Measurements from ENCODE around the gene KLHL22.
"Not testable (repeated sequence)": the region's sequence is repeated elsewhere in the genome, so short reads cannot be mapped to it uniquely, and the experiment has no call there.

The KLHL22 gene

GRCh38 chr22:20494978-20495860, at the start of gene KLHL22:
Gene KLHL22 (minus strand): TSS chr22:20495795. CDS start chr22:20489211, 6,584 bp downstream.
- DNase-seq (ENCODE audit: low spot score), result no peak

GRCh38 chr22:20545318-20545634, 49.7 kb upstream of the KLHL22 start:
- not testable (repeated sequence) for DNase-seq (ENCODE audit: low spot score)

DNA sequence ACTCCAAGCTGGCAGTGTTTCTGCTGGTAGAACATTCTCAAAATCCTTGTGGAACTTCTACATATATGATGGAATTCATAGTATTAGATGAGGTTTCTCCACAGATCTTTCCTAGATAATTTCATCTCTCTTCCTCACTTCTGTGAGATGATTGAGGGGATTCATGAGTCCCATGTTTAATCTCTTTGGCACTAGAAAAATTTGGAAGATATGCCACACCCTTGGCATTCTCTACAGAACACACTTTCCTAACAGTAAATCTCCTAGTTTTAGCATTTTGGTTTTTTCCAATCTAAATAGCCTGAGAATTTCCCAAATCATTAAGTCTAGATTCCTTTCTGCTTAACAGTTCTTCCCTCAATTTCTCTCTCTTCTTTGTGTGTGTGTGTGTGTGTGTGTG, 47.1 kb upstream of the KLHL22 start:
- DNase-seq (ENCODE audit: low spot score), result no peak

GRCh38 chr22:20542055-20542454, 46.5 kb upstream of the KLHL22 start:
- DNase-seq (ENCODE audit: low spot score), result no peak

DNA sequence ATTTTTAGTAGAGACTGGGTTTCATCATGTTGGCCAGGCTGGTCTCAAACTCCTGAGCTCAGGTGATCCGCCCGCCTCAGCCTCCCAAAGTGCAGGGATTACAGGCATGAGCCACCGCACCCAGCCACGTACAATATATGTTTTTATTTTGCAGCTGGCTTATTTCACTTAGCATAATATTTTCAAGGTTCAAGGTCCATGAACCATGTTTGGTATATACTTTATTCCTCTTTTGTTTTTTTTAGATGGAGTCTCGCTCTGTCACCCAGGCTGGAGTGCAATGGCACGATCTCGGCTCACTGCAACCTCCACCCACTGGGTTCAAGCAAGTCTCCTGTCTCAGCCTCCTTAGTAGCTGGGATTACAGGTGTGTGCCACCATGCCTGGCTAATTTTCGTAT, 43.3 kb upstream of the KLHL22 start:
- not testable (repeated sequence) for DNase-seq (ENCODE audit: low spot score)

- no peak for DNase-seq (ENCODE audit: low spot score)
Measured at GRCh38 chr22:20537983-20538382, 42.4 kb upstream of the KLHL22 start.

DNA sequence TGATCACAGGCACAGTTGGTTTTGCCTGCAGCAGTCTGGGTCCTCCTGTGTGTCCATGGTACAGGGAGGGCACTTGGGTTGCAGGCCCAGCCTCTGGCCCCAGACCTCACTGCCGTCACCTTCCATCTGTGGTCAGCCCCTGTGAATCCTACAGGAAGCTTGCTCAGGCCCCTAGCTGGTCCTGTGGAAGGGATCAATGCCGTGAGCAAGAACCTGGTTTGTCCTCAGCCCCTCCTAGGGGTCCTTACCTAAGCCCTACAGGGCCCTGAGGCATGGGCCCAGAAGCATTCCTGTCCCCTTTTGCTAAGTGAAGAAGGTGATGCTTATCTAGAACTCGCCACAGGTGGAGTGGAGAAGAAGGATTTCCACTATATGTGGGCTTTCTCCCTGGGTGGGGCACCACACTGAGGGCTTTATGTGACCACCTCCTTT, 41.7 kb upstream of the KLHL22 start:
- no peak for DNase-seq (ENCODE audit: low spot score)

DNA sequence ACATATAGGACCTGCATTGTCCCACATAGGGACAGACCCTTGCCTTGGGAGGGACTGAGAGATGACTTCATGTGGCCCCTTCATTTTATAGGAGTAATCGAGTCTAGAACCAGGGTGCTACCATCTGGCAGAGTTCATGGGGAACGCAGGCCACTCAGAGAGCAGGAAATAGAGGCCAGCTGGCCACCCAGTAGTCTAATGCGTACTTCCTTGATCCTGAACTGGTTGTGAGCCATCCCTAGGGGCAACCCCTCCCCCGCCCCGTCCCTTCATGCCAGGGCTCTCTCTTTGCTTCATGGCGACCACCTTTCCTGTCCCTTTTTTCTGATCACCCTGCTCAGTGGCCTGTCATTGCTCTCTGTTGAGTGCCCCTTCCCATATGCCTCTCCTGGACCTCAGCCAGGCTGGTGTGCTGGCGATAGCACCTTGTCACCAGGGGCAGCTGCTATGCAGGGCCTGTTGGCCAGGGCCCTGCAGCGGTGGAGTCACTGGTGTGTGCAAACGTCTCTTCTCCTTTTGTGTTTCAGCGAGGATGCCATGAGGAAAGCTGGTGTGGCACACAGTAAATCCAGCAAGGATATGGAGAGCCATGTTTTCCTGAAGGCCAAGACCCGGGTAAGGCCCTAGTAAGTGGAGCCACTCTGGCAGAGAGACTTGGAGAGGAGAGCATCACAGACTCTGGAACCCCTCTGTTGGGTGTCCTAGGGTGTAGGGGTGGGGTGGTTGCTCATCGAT, 41.2 kb upstream of the KLHL22 start:
- DNase-seq (ENCODE audit: low spot score), result no peak

DNA sequence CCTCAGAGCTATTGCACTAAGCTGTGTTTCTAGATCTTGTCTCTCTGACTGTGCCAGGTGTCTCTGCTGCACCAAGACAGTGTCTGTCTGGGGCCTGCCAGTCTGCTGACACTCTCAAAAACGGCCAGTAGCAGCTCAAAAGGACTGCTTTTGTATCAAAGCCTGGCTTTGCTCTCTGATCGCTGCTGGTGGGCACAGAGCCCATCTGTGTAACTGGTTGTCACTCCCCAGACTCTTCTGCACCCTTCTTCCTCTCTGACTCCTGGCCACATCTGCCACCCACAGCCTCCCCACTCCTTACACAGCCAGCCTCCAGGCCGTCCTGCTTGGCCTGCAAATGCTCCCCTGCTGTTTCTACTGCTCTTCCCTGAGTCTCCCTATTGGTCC, 38.3 kb upstream of the KLHL22 start:
- DNase-seq (ENCODE audit: low spot score), result no peak

DNA sequence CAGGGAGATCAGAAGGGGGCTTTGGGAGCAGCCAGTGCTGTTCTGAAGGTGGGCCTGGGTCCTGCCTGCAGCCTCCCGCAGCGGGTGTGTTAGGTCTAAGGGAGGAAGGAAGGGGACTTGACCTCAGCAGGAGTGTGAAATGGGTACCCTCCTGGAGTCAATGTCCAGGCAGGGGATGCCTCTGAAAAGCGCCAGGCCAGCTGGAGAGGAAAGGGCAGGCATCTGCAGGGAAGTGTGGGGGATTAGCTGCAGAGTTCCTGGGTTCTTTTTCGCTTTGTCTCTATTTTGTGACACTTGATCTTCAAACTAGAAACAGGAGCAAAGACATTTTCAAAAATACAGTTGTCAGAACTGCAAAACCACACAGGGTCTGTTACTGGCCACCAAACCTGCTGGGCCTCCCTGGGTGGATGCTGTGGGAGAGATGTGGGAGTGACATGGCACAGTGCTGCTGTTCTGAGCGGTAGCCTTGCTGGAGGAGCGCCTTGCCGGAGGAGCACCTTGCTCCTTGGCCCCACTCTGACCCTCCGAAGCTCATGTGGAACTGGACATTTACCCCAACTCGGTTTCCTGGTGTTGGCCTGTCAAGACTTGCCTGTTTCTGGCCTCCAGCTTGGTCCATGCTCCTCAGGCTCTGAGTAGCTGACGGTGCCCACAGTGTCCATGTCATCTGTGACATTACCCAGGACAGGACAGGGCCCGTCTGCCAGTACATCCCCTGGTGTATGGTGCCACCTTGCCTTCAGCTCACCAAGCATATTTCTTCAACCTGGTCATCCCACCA, 37.7 kb upstream of the KLHL22 start:
- DNase-seq (ENCODE audit: low spot score), result no peak

GRCh38 chr22:20532256-20532993, 36.8 kb upstream of the KLHL22 start:
- no peak for DNase-seq (ENCODE audit: low spot score)

- DNase-seq (ENCODE audit: low spot score), result peak; percentile 74
Measured at GRCh38 chr22:20531404-20532201, 36.0 kb upstream of the KLHL22 start.

- DNase-seq (ENCODE audit: low spot score), result no peak
Measured at GRCh38 chr22:20531154-20531403, 35.5 kb upstream of the KLHL22 start.

- no peak for DNase-seq (ENCODE audit: low spot score)
Measured at GRCh38 chr22:20530368-20531153, 35.0 kb upstream of the KLHL22 start.

GRCh38 chr22:20528405-20528978, 32.9 kb upstream of the KLHL22 start:
- DNase-seq (ENCODE audit: low spot score), result no peak

DNA sequence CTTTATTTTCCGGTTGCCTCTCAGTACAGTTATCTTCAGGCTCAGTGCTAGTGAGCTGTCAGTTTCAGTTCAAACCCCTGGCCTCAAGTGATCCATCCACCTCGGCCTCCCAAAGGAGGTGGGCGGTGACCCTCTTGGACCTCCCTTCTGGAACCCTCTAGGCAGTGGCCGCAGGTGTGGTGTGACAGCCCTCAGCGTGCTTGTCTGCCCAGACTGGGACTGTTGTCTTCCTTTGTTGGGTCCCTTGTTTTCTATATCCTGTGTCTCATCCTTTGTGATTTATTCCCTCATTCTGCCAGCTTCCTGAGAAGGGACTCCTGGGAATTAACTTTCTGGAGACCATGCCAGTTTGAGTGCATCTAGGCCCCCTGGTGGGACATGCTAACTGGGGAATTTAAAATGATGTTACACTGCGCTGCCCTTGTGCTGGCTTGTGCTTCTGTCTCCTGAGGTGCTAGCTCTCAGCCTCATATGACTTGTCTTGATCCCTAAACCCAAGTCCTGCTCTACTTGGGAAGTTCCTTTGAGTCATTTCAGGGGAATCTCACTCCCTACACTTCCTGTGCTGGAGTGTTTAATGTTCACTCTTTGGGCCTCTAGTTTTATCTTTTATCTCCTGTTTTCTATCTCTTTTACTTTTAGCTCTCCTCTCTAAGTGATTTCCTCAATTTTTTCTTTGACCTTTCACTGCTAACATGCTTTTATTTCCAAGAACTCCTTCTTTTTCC, 31.2 kb upstream of the KLHL22 start:
- DNase-seq (ENCODE audit: low spot score), result no peak

- DNase-seq (ENCODE audit: low spot score), result no peak
Measured at GRCh38 chr22:20526305-20526627, 30.7 kb upstream of the KLHL22 start.

DNA sequence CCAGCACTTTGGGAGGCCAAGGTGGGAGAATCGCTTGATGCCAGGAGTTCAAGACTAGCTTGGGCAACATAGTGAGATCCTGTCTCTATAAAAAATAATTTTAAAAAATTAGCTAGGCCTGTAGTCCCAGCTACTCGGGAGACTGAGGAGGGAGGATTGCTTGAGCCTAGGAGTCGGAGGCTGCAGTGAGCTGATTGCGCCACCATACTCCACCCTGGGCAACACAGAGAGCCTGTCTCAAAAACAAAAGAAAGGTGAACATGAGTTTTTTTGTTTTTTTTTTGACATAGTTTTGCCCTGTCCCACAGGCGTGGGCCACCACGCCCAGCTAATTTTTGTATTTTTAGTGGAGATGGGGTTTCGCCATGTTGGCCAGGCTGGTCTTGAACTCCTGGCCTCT, 29.5 kb upstream of the KLHL22 start:
- DNase-seq (ENCODE audit: low spot score), result no peak

GRCh38 chr22:20524004-20524481, 28.4 kb upstream of the KLHL22 start:
- peak; percentile 80 for DNase-seq (ENCODE audit: low spot score)

Measured in COLO829 (cell line).